ENCODE results near the gene WDR86.

Gene WDR86

DNA sequence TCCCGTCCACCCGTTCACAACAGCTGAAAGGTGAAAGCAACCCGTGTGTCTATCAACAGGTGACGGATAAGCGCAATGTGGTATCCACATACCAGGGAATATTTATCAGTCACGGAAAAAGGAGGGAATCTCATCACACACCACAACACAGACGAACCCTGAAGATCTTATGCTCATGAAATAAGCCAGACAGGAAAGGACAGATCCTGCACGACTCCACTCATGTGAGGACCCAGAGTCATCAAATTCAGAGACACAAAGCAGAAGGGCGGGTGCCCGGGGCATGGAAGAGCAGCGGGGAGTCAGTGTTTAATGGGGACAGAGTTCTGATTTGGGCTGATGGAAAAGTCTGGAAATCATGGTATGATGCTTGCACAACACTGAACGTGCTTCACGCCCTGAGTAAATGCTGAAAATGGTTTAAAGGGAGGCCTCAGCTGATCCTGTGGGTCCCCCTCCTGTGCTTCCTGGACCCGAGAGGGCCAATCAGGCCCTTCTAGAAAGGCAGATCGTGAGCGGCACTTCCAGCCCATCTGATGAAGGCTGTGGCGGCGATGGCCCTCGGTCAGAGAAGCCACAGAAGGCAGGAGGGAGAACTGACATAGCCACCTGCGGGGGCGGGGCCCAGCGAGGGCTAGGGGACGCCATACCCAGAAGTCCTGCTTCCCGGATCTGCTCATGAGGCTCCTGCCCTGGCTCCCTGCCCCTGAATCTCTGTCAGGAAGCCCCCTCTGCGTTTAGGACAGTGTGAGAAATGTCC is 19.1 kb downstream of the WDR86 start:
- DNase-seq: no peak

DNA sequence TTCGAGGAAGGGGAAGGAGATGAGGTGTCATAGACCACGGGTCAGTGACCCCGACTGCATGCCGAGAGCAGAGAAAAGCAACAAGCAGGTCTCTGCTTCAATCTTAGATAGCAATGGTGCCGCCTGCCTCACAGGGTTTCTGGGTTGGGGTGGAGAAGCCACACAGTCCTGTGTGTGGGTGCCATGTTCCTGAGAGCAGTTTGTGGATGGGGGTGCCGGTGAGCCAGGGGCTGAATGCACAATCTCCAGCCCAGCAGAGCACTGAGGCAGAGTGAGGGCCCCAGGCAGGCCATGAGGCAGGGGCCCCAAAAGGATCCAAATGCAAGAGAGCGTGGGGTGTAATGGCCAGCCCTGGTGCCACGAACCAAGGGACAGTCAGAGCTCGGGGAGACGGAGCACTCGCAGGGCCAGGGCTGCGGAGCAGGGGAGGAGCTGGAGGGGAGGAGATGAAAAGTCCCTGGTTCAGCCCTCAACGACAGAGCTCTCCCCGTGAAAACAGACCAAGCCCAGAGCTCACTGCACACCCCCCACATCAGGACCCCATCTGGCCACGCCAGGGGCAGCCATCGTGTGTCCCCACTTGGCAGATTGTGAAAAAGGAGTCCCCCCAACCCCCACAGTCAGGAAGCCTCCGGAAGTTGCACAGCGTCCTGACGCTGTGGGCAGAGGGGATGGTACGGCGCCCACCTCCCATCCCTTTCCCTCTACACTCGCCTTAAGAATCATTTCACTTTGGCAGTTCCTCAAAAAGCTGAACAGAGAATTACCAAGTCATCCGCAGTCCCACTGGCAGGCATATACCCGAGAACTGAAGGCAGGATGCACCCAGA is 19.9 kb downstream of the WDR86 start:
- DNase-seq: no peak

DNA sequence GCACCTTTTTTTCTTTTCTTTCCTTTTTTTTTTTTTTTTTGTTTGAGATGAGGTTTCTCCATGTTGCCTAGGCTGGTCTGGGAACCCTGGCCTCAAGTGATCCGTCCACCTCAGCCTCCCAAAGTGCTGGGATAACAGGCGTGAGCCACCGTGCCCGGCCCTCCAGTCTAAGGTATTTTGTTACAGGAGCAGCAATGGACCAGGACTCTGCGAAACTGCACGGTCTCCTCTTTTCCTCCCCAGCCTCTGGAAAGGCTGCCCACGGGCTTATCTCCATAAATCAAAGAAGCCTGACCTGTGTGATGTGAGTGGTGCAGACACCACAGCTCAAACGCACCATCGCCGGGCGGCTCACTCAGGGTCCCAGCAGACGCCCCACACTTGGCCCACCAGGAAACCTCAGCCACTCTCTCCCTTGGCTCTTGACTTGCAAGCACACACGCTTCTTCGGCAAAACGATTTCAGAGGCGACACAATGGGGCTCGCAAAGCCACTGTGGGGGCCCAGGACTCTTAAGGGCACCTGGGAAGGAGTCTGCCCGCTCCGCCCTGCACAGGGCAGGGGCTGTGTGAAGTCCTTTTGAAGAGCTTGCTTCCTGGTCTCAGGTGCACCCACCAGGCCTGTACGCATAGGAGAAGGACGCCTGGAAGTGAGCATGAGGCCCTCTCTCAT is 20.6 kb downstream of the WDR86 start:
- no peak for DNase-seq

DNA sequence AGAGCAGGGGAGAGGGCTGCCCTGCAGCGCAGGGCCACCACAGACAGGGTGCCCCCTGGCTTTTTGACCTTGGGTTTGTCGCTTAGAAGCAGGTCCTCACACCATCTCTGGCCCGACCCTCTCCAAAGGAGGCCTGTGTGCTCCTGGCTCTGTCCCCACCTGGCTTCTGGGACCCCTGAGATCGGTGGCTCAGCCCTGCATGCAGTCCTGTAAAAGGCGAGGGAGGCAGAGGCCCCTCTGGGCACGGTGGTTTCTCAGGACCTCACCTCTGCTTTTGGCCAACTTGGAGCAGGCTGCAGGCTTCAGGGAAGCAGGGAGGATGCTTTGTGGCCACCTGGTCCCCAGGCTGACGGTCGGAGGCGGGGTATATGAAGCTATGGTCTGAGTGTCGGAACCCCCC is 21.4 kb downstream of the WDR86 start:
- no peak for DNase-seq

- no peak for DNase-seq
Measured at GRCh38 chr7:151388007-151388297, 21.9 kb downstream of the WDR86 start.

- no peak for DNase-seq
Measured at GRCh38 chr7:151387161-151388006, 22.5 kb downstream of the WDR86 start.

DNA sequence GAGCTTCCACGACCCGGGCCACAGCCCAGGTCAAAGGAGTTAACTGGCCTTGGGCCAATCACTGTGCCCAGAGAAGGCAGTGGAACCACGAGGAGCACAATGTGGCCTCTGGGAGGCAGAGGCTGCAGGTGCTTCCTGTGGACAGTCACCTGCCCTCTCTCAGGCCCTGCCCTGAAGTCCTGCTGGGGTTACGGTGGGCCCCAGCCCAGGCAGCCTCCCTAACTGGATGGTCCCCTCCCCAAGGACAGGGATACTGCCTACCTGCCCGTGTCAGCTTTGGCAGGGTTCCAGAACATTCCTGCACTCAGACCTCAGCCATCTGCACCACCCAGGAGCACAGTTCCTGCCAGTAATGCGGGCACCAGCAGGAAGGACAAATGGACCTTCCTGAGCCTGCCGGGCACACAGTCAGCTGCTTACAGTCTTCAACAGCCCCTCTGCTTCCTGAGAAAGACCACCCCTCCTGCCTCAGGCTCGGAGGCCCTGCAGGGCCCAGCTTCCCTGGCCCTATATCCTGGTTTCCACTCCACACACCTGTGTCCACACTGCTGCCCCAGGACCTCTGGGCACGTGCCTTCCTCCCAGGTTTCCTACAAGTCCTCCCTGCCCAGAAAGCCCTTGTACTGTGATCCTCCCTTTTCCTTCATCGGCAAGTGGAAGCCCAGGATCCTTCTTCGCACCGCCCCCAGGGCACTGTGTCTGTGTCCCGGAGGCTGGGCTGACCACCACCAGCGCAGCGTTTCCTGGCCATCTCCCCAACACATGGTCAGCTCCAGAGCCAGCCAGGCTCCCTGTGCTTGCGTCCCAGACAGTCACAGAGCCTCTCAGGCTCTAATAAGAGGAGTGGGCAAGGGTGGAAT is 23.3 kb downstream of the WDR86 start:
- DNase-seq: no peak

DNA sequence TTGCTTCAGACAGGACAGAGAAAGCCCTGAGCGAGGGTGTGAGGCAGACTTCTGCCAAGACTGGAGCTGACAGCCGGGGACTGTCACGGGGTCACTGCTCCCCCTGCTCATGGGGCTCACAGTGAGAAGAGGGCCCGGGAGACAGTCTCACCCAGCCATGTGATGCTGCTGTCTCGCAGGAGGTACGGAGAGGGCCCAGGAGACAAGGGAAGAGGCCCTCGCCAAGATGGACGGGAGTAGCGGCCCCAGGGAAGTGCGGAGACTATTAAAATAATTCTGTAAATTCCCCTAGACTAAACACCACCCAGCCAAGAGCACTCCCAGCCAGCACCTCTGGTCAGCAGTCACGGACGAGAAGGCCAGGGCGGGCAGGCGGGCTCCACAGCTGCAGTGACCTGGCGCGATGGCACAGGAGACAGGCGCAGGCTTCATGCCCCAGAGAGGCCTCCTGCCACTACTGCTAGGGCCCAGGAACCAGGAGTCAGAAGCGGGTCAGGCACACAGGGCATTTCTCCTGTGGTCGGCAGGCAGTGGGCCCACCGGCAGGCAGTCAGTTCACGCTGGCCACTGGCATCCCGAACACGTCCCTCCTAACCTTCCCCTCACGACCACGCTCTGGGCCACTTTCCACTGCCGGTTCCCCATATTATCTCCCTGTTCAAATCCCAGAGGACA is 24.1 kb downstream of the WDR86 start:
- DNase-seq: no peak

GRCh38 chr7:151384776-151385625 is 24.8 kb downstream of the WDR86 start:
- no peak for DNase-seq

GRCh38 chr7:151384352-151384697 is 25.5 kb downstream of the WDR86 start:
- no peak for DNase-seq

DNA sequence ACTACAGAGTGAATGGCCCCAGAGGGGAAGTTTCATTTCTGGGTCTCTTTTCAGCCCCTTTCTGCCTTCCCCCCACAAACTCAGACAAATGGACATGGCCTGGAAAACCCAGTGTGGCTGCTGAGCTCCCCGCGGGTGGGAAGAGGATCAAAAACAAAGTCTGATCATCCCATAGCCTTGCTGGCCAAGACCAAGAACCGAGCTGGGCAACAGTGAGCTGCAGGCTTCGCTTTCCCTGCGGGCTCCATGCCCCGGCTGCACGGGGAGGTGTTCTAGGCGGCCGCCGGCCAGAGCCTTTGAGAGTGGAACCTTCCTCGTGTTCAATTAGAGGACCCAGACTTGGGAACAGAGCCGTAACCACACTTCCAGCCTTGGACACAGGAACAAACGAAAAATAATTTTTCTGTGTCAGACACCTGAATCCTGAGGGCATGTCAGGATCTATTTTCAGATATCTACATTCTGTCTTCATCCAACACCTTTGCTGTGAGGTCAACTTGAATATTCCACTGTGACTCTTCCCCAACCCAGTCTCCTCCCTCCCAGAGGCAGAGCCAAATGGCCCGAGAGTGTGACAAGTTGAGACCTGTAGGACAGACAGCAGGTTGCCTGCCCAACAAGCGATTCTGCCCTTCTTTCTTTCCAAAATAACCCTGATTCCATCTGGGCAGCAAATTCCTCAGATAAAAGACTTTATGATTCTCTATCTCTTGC is 26.0 kb downstream of the WDR86 start:
- no peak for DNase-seq

GRCh38 chr7:151382079-151382885 is 27.6 kb downstream of the WDR86 start:
- peak; percentile 42 for DNase-seq

GRCh38 chr7:151381348-151382078 is 28.3 kb downstream of the WDR86 start:
- no peak for DNase-seq

DNA sequence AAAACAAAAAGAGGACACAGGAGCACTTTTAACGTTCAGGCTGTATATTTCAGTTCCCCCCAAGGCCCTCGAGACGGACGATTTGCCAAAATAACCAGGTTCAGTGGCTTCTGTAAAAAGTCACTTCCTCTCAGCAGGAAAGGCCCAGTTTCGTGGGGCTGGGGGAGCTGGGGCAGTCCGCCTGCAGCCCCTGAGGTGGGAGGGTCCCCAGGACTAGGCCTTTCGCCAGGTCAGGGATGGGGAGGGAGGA is 28.8 kb downstream of the WDR86 start:
- no peak for DNase-seq

GRCh38 chr7:151380199-151381097 is 29.4 kb downstream of the WDR86 start:
- no peak for DNase-seq

- no peak for DNase-seq
Measured at GRCh38 chr7:151379534-151380198, 30.2 kb downstream of the WDR86 start.

DNA sequence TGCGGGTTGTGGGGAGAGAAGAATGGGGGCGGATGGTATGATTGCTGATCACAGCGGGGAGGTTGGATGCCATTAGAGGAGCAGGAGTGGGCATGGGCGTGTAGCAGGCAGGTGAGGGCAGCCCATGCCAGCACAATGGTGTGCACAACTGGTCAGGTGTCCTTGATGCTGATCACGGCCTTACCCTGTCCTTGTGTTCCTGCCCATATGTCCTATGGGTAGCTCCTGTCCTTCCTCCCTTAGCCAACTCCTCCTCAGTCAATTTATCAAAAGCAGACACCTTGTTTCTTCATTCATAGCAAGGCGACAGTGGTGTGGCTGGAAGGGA is 30.7 kb downstream of the WDR86 start:
- DNase-seq: no peak

Data from NCI-H2029 treated with DMSO at 0.1 percent for 48 hours (cell line).